ENCODE data around the gene PFDN5. TPM values are rescaled to one million over a fixed set of nuclear protein-coding genes. Genes with fewer than 3 reads are reported as not detected.

The PFDN5 gene
- total and polyA plus RNA-seq, 2 experiments from 2014 or later = 377 to 441 TPM

- no peaks in the 10 kb centered on the region for H4K20me1 ChIP-seq (ENCODE audit: insufficient read depth, poor library complexity, severe bottlenecking)
- H3K9me2 ChIP-seq (replicated peaks; ENCODE audit: insufficient read depth) = no peaks in the 10 kb centered on the region
- TF ChIP-seq EZH2 (IDR thresholded peaks at IDR 0.05; ENCODE audit: borderline replicate concordance) (no peak), EZH2phosphoT487 (IDR thresholded peaks at IDR 0.05; ENCODE audit: low read depth, severe bottlenecking, unreplicated experiment) (no peak), CTCF (IDR thresholded peaks at IDR 0.05; ENCODE audit: poor library complexity) (no peak)
- H3K36me3 ChIP-seq (replicated peaks; ENCODE audit: insufficient read depth, low read depth) = no peaks in the 10 kb centered on the region
- 86% methylated on average over 5 of the region's 5 CpGs for WGBS (ENCODE audit: low lambda C conversion rate, missing lambda C conversion rate)
- no peaks in the 10 kb centered on the region for H3K27me3 ChIP-seq
- H3K4me2 ChIP-seq = no peak overlapping the region
- H3K4me3 ChIP-seq = no peak overlapping the region
- no peaks in the 10 kb centered on the region for H3K9me3 ChIP-seq (ENCODE audit: low read depth)
- DNase-seq (ENCODE audit: low spot score) = peak; percentile 32
- peaks cover 9% of the 10 kb centered on the region for H3K79me2 ChIP-seq
- H3K4me1 ChIP-seq (ENCODE audit: insufficient read depth) = no peaks in the 10 kb centered on the region
- no peak overlapping the region for H2AFZ ChIP-seq
- H3K27ac ChIP-seq = no peak overlapping the region
Observed at GRCh38 chr12:53274445-53274844, 20.9 kb upstream of the PFDN5 start.

- Histone ChIP-seq H3K27me3 (no peaks in the 10 kb centered on the region), H3K4me2 (no peak overlapping the region), H3K4me1 (ENCODE audit: insufficient read depth) (no peaks in the 10 kb centered on the region), H3K79me2 (no peaks in the 10 kb centered on the region), H3K9me3 (ENCODE audit: low read depth) (no peaks in the 10 kb centered on the region), H4K20me1 (ENCODE audit: insufficient read depth, poor library complexity, severe bottlenecking) (no peaks in the 10 kb centered on the region), H3K4me3 (no peak overlapping the region), H2AFZ (no peak overlapping the region), H3K9me2 (replicated peaks; ENCODE audit: insufficient read depth) (no peaks in the 10 kb centered on the region), H3K36me3 (replicated peaks; ENCODE audit: insufficient read depth, low read depth) (no peaks in the 10 kb centered on the region), H3K27ac (no peak overlapping the region)
- WGBS (ENCODE audit: low lambda C conversion rate, missing lambda C conversion rate) = 97% methylated on average over 11 of the region's 11 CpGs
- TF ChIP-seq EZH2 (IDR thresholded peaks at IDR 0.05; ENCODE audit: borderline replicate concordance) (no peak), EZH2phosphoT487 (IDR thresholded peaks at IDR 0.05; ENCODE audit: low read depth, severe bottlenecking, unreplicated experiment) (no peak), CTCF (IDR thresholded peaks at IDR 0.05; ENCODE audit: poor library complexity) (no peak)
- DNase-seq (ENCODE audit: low spot score) = no peak
Observed at GRCh38 chr12:53276511-53276910, 18.8 kb upstream of the PFDN5 start.

GRCh38 chr12:53277981-53278380, 17.4 kb upstream of the PFDN5 start:
- Histone ChIP-seq H3K9me2 (replicated peaks; ENCODE audit: insufficient read depth) (no peaks in the 10 kb centered on the region), H3K27ac (no peak overlapping the region), H3K79me2 (no peaks in the 10 kb centered on the region), H3K4me1 (ENCODE audit: insufficient read depth) (no peaks in the 10 kb centered on the region), H3K36me3 (replicated peaks; ENCODE audit: insufficient read depth, low read depth) (no peaks in the 10 kb centered on the region), H3K4me3 (no peak overlapping the region), H3K27me3 (no peaks in the 10 kb centered on the region), H3K9me3 (ENCODE audit: low read depth) (no peaks in the 10 kb centered on the region), H4K20me1 (ENCODE audit: insufficient read depth, poor library complexity, severe bottlenecking) (no peaks in the 10 kb centered on the region), H3K4me2 (no peak overlapping the region), H2AFZ (no peak overlapping the region)
- WGBS (ENCODE audit: low lambda C conversion rate, missing lambda C conversion rate) = 86% methylated on average over 9 of the region's 9 CpGs
- TF ChIP-seq EZH2 (IDR thresholded peaks at IDR 0.05; ENCODE audit: borderline replicate concordance) (no peak), EZH2phosphoT487 (IDR thresholded peaks at IDR 0.05; ENCODE audit: low read depth, severe bottlenecking, unreplicated experiment) (no peak), CTCF (IDR thresholded peaks at IDR 0.05; ENCODE audit: poor library complexity) (no peak)
- DNase-seq (ENCODE audit: low spot score) = no peak

Data from hepatocyte (in vitro differentiated cells).